Pancreas (tissue), 10 donors: Measurements from ENCODE around the gene RAVER2. TPM values are rescaled to one million over a fixed set of nuclear protein-coding genes. Genes with fewer than 3 reads are reported as not detected.

Experiments used
- ATAC-seq, 4 donors: fragments of 200-7000 bp; cut with Tn5 transposase; one replicate each; pipeline versions ENCODE4 v1.8.0 to v1.9.1; 2020; ENCODE audit warnings: mild to moderate bottlenecking in 4 of 4, moderate library complexity in 4 of 4
- DNase-seq, 6 donors: peaks; one replicate each; pipeline ENCODE4 v3.0.0-alpha.2; 2020
- FAIRE-seq: peaks from 2 replicates; lab custom pipeline; 2012; peaks lifted over from hg19 to GRCh38; lab: Jason Lieb, UNC
- H3K27ac ChIP-seq, 4 donors: fragments of 200-600 bp; sonication (generic); 1 replicate in 3 of 4; 2 replicates in 1 of 4; pipeline versions ENCODE4 v1.5.0 to v1.8.0; 2020
- H3K27me3 ChIP-seq, 4 donors: fragments of 200-600 bp; one replicate each; pipeline ENCODE4 v1.8.0; 2021
- H3K36me3 ChIP-seq, 3 donors: fragments of 200-600 bp; sonication (generic) in 1 of 3; one replicate each; pipeline versions ENCODE4 v1.5.0 to v1.8.0; 2020 to 2021
- H3K4me1 ChIP-seq, 3 donors: fragments of 200-600 bp; one replicate each; pipeline ENCODE4 v1.8.0; 2021
- H3K4me3 ChIP-seq, 4 donors: fragments of 200-600 bp; sonication (generic) in 2 of 4; one replicate each; pipeline versions ENCODE4 v1.5.0 to v1.8.0; 2020 to 2021
- H3K9me3 ChIP-seq, 4 donors: fragments of 200-600 bp; one replicate each; pipeline ENCODE4 v1.8.0; 2021
- WGBS, 2 donors: extraction: QIAGEN DNeasy Blood & Tissue Kit; methylation state at CpG; one replicate each; pipeline ENCODE4 v1.1.7; 2013; 5-methylcytosine and 5-hydroxymethylcytosine counted together
- intact Hi-C, 3 donors: fragments of 100-400 bp; cut with DNase I; formaldehyde crosslinking; loops; one replicate each; pipeline versions ENCODE4 v1.11.1 to v1.14.2; 2022
- polyA plus RNA-seq, 2 donors: library from polyadenylated mRNA; stranded (reverse); fragments of 200-250 nt; gene quantifications; one replicate each; pipeline ENCODE4 v1.2.3, GENCODE V29; 2013
- total RNA-seq, 6 donors: library from RNA; stranded (reverse); fragmentation: NEBNext Ultra II Directional in 4 of 6; extraction: Animal tissue kit (Norgen Biotek cat#: 25700) in 4 of 6; gene quantifications; one replicate each; pipeline versions ENCODE4 v1.2.1 to v1.2.4, GENCODE V29; 2021 to 2023
- TF ChIP-seq, protein P1 (sequence below), 4 donors: fragments of 200-600 bp; sonication (generic) in 3 of 4; IDR thresholded peaks; one replicate each; pipeline versions ENCODE4 v1.5.0 to v1.8.0; 2021; ENCODE audit warnings: antibody characterized with exemption in 4 of 4
- donor health status: healthy with polysubstance abuse.
- donor health status: DM: no; HTN: no; CAD: no; lungs with moderate emphysema.
- donor health status: DM: no; HTN: no; CAD: no.
- donor health status: control.
- donor health status: control.
- donor health status: Bipolar disorder and iron deficiency.
- donor health status: DM: yes; HTN: yes; CAD: no.
- donor health status: DM: no; HTN: no; CAD: no.
- donor health status: DM: no; HTN: no; CAD: no.
- donor health status: DM: yes; HTN: yes; CAD: no.

Gene RAVER2
- total and polyA plus RNA-seq, 8 donors = 3.3 to 8.7 (median 5.0) TPM

GRCh38 chr1:64864018-64864940, 119.4 kb downstream of the RAVER2 start:
- ATAC-seq (peak in 3 of 4 donors; percentile 77 to 82 (median 78)), FAIRE-seq (no peak), DNase-seq (peak in 2 of 6 donors; percentile 41 to 59)
- WGBS, 2 donors = 79 to 82% methylated on average over 14 of the region's 14 CpGs
- H3K4me1 ChIP-seq = peaks cover 0 to 4% (median 0%) of the 10 kb centered on the region in 3 donors
- intact Hi-C loops = no loop called here
- TF ChIP-seq, protein P1, sequence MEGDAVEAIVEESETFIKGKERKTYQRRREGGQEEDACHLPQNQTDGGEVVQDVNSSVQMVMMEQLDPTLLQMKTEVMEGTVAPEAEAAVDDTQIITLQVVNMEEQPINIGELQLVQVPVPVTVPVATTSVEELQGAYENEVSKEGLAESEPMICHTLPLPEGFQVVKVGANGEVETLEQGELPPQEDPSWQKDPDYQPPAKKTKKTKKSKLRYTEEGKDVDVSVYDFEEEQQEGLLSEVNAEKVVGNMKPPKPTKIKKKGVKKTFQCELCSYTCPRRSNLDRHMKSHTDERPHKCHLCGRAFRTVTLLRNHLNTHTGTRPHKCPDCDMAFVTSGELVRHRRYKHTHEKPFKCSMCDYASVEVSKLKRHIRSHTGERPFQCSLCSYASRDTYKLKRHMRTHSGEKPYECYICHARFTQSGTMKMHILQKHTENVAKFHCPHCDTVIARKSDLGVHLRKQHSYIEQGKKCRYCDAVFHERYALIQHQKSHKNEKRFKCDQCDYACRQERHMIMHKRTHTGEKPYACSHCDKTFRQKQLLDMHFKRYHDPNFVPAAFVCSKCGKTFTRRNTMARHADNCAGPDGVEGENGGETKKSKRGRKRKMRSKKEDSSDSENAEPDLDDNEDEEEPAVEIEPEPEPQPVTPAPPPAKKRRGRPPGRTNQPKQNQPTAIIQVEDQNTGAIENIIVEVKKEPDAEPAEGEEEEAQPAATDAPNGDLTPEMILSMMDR (IDR thresholded peaks at IDR 0.05) = no peak
- H3K9me3 ChIP-seq = no peaks in the 10 kb centered on the region
- peaks cover 0 to 39% (median 5%) of the 10 kb centered on the region in 3 donors for H3K36me3 ChIP-seq
- H3K27me3 ChIP-seq = no peaks in the 10 kb centered on the region
- peak overlapping the region in 2 of 4 donors; percentile 36 to 51 for H3K27ac ChIP-seq
- H3K4me3 ChIP-seq = no peak overlapping the region

- Histone ChIP-seq H3K4me3 (no peak overlapping the region), H3K27me3 (no peaks in the 10 kb centered on the region), H3K4me1 (peaks cover 0 to 4% (median 0%) of the 10 kb centered on the region in 3 donors), H3K36me3 (peaks cover 0 to 30% (median 5%) of the 10 kb centered on the region in 3 donors), H3K9me3 (no peaks in the 10 kb centered on the region), H3K27ac (peak overlapping the region in 1 of 4 donors; percentile 36)
- no peak for FAIRE-seq
- intact Hi-C loops = no loop called here
- no peak for DNase-seq
- ATAC-seq = no peak
- 87 to 92% methylated on average over 6 of the region's 6 CpGs for WGBS, 2 donors
- TF ChIP-seq, protein P1 (IDR thresholded peaks at IDR 0.05) = no peak
These were observed 120.4 kb downstream of the RAVER2 start for GRCh38 chr1:64865105-64865757.

- H3K27me3 ChIP-seq = no peaks in the 10 kb centered on the region
- WGBS, 2 donors = 91% methylated on average over 10 of the region's 10 CpGs
- H3K4me1 ChIP-seq = peaks cover 0 to 4% (median 0%) of the 10 kb centered on the region in 3 donors
- H3K9me3 ChIP-seq = no peaks in the 10 kb centered on the region
- no peak overlapping the region for H3K27ac ChIP-seq
- intact Hi-C loops = no loop called here
- H3K36me3 ChIP-seq = peaks cover under 1 to 30% (median 5%) of the 10 kb centered on the region in 3 donors
- FAIRE-seq = no peak
- H3K4me3 ChIP-seq = no peak overlapping the region
- TF ChIP-seq, protein P1 (IDR thresholded peaks at IDR 0.05) = no peak
- no peak for ATAC-seq
- DNase-seq = no peak
These were observed 121.8 kb downstream of the RAVER2 start for GRCh38 chr1:64866689-64867088.

DNA sequence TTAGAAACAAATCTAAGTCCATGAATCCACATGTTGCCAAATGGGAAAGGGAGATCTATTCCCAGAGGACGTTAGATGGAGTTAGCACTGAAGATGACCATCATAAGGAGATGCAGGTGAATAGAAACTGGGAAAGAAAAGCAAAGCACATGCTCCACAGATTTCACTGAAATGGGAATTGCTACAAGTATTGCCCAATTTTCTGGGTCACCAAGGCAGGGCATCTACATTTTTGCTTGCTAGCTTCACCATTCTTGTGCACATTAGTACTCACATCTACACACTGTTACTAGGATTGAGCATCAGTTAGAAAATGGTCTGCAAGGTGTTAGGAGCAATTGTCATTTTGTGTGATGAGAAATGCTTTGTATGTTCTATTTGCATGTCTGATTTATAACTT, 122.4 kb downstream of the RAVER2 start:
- H3K4me3 ChIP-seq = no peak overlapping the region
- H3K4me1 ChIP-seq = peaks cover 0 to 4% (median 0%) of the 10 kb centered on the region in 3 donors
- FAIRE-seq (no peak), DNase-seq (no peak), ATAC-seq (no peak)
- 93 to 94% methylated on average over 1 of the region's 1 CpG for WGBS, 2 donors
- peaks cover 4 to 30% (median 5%) of the 10 kb centered on the region in 3 donors for H3K36me3 ChIP-seq
- TF ChIP-seq, protein P1 (IDR thresholded peaks at IDR 0.05) = no peak
- no peaks in the 10 kb centered on the region for H3K9me3 ChIP-seq
- H3K27ac ChIP-seq = no peak overlapping the region
- intact Hi-C loops = no loop called here
- no peaks in the 10 kb centered on the region for H3K27me3 ChIP-seq
